Activated CD8-positive, alpha-beta T cell treated with anti-CD3 and anti-CD28 coated beads for 36 hours (primary cell): Measurements from ENCODE around the gene ZFPL1. TPM values are rescaled to one million over a fixed set of nuclear protein-coding genes. Genes with fewer than 3 reads are reported as not detected.

ENCODE experiments used
- ATAC-seq: fragments of 200-7000 bp; cut with Tn5 transposase; one replicate; pipeline ENCODE4 v1.10.0; 2021; ENCODE audit warnings: mild to moderate bottlenecking, moderate library complexity
- CTCF ChIA-PET: fragments of 350-600 bp; sonication (Branson Sonifier 250); formaldehyde crosslinking; loops from one replicate; lab custom pipeline; 2021; ENCODE audit warnings: antibody characterized with exemption; lab: Charles Lee
- POLR2A ChIA-PET: fragments of 350-600 bp; sonication (Branson Sonifier 250); formaldehyde crosslinking; loops from one replicate; lab custom pipeline; 2021; ENCODE audit warnings: antibody characterized with exemption; lab: Charles Lee
- DNase-seq: peaks from one replicate; pipeline ENCODE4 v3.0.0-alpha.2; 2020
- H3K27ac Mint-ChIP-seq: one replicate; pipeline ENCODE4 v1.8.0; 2021; ENCODE audit warnings: mild to moderate bottlenecking, mixed read lengths
- H3K27me3 Mint-ChIP-seq: one replicate; pipeline ENCODE4 v1.8.0; 2021; ENCODE audit warnings: mixed read lengths
- H3K36me3 Mint-ChIP-seq: one replicate; pipeline ENCODE4 v1.8.0; 2021; ENCODE audit warnings: low read depth, mixed read lengths
- H3K4me1 Mint-ChIP-seq: one replicate; pipeline ENCODE4 v1.8.0; 2021; ENCODE audit warnings: low read depth, mixed read lengths
- H3K4me3 Mint-ChIP-seq: one replicate; pipeline ENCODE4 v1.8.0; 2021; ENCODE audit warnings: mild to moderate bottlenecking, moderate library complexity, mixed read lengths
- H3K9me3 Mint-ChIP-seq: one replicate; pipeline ENCODE4 v1.8.0; 2021; ENCODE audit warnings: mixed read lengths
- intact Hi-C: fragments of 100-400 bp; cut with micrococcal nuclease; formaldehyde crosslinking; loops from one replicate; pipeline ENCODE4 v1.10.0; 2022
- total RNA-seq, 2 experiments: library from RNA; stranded (reverse); gene quantifications; one replicate each; pipeline ENCODE4 v1.2.3, GENCODE V29; 2021
- TF ChIP-seq, protein P1 (sequence below): fragments of 200-600 bp; IDR thresholded peaks from one replicate; pipeline ENCODE4 v1.8.0; 2022; ENCODE audit warnings: antibody characterized with exemption, mild to moderate bottlenecking

The ZFPL1 gene
- total RNA-seq, 2 experiments from 2014 or later = 27.1 to 28.2 TPM

DNA sequence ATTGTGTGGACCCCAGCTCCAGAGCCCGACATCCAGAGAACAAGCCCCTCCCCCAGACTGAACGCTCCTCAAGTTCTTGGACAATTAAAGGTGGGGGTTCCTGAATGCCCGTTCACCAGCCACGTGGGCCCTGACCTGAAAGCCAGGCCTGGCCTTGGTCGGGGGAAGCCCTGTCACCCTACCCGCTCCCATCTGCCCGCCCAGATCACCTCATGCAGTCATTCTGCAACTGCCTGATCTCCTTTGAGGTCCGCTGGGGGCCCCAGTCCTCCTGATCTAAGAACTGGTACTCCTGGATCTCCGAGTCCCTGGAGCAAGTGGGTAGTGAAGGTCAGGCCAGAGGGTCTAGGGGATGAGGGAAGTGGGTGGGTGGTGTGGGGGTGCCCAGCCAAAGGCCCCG, 16.6 kb upstream of the ZFPL1 start:
- DNase-seq = no peak
- TF ChIP-seq, protein P1, sequence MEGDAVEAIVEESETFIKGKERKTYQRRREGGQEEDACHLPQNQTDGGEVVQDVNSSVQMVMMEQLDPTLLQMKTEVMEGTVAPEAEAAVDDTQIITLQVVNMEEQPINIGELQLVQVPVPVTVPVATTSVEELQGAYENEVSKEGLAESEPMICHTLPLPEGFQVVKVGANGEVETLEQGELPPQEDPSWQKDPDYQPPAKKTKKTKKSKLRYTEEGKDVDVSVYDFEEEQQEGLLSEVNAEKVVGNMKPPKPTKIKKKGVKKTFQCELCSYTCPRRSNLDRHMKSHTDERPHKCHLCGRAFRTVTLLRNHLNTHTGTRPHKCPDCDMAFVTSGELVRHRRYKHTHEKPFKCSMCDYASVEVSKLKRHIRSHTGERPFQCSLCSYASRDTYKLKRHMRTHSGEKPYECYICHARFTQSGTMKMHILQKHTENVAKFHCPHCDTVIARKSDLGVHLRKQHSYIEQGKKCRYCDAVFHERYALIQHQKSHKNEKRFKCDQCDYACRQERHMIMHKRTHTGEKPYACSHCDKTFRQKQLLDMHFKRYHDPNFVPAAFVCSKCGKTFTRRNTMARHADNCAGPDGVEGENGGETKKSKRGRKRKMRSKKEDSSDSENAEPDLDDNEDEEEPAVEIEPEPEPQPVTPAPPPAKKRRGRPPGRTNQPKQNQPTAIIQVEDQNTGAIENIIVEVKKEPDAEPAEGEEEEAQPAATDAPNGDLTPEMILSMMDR = no peak
- H3K27ac Mint-ChIP-seq = no peak overlapping the region
- POLR2A ChIA-PET = no interaction called here
- H3K27me3 Mint-ChIP-seq = no peaks in the 10 kb centered on the region
- no peak overlapping the region for H3K4me3 Mint-ChIP-seq
- CTCF ChIA-PET = no interaction called here
- H3K36me3 Mint-ChIP-seq = no peaks in the 10 kb centered on the region
- intact Hi-C loops = no loop called here
- H3K9me3 Mint-ChIP-seq = no peaks in the 10 kb centered on the region
- peaks cover 2% of the 10 kb centered on the region for H3K4me1 Mint-ChIP-seq
- ATAC-seq = no peak

DNA sequence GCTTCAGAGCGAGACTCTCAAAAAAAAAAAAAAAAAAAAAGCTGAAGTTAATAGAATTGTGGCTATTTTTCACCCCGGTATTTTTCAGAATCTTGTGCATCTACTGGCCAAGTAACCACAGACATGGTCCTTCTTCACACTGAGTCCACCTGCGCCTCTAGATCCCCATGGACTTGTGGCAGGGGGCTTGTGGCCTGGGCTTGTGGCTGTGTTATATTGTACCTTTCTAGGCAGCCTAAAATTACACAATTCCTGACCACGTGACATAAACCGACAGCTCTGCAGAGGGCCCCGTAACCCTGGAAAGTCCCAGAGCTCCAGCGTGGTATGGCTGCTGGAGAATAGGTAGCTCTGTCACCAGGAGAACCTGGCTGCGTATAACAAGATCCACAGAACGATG, 14.8 kb upstream of the ZFPL1 start:
- no peak overlapping the region for H3K27ac Mint-ChIP-seq
- no peak for ATAC-seq
- H3K36me3 Mint-ChIP-seq = no peaks in the 10 kb centered on the region
- intact Hi-C loops = no loop called here
- H3K27me3 Mint-ChIP-seq = no peaks in the 10 kb centered on the region
- CTCF ChIA-PET = interaction anchor here (0.8 to 1.0 kb wide), 2 partner anchors 14 to 287 kb away, joined by 3 to 5 read pairs; no protein-coding TSS in a partner anchor
- POLR2A ChIA-PET = interaction anchor here (1.5 kb wide), 1 partner anchor 8 kb away, joined by 3 read pairs; no protein-coding TSS in a partner anchor
- H3K4me1 Mint-ChIP-seq = peaks cover 2% of the 10 kb centered on the region
- H3K4me3 Mint-ChIP-seq = no peak overlapping the region
- no peak for DNase-seq
- TF ChIP-seq, protein P1 = no peak
- H3K9me3 Mint-ChIP-seq = no peaks in the 10 kb centered on the region

DNA sequence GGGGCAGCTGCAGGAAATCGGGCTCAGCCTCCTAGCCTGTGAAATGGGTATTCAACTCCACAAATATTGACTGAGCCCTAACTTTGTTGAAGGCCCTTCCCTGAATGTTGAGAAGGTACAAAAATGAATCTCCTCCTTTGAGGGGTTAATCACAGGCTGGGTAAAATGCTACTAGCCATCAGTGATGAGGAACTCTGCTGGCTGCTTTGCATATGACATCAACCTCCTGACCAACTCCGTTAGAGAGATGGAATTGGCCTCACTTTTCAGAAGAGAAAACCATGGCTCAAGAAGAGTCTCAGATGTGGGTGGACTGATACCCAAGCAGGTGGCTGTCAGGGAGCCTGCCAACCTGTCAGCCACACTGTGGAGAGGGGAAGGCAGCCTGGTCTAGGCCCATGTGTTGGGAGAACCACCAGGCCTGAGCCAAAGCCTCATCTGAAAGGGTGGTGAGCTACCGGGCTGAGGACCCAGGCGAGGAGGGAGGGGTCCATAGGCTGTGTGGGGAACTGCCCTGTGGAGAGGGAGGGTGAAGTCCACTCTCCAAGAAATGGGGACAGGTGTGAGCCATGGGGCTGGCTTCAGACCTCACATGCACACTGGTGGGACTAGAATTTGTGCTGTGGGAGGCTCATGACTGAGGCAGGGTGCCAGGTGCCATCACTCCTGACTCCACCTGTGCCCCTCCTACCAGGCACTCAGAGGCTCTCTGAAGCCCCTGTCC, 12.0 kb upstream of the ZFPL1 start:
- intact Hi-C loops = no loop called here
- no peak overlapping the region for H3K4me3 Mint-ChIP-seq
- CTCF ChIA-PET = interaction anchor here (1.0 to 1.2 kb wide), 3 partner anchors 58 to 108 kb away, joined by 3 to 4 read pairs (median 3); partner anchors contain the start of gene ARL2
- TF ChIP-seq, protein P1 = no peak
- H3K4me1 Mint-ChIP-seq = peaks cover 2% of the 10 kb centered on the region
- H3K27ac Mint-ChIP-seq = no peak overlapping the region
- ATAC-seq (no peak), DNase-seq (no peak)
- peaks cover 6% of the 10 kb centered on the region for H3K36me3 Mint-ChIP-seq
- POLR2A ChIA-PET = interaction anchor here (1.2 kb wide), 2 partner anchors 8 to 11 kb away, joined by 3 to 5 read pairs; partner anchors contain the start of gene CDCA5
- H3K27me3 Mint-ChIP-seq = no peaks in the 10 kb centered on the region
- no peaks in the 10 kb centered on the region for H3K9me3 Mint-ChIP-seq

DNA sequence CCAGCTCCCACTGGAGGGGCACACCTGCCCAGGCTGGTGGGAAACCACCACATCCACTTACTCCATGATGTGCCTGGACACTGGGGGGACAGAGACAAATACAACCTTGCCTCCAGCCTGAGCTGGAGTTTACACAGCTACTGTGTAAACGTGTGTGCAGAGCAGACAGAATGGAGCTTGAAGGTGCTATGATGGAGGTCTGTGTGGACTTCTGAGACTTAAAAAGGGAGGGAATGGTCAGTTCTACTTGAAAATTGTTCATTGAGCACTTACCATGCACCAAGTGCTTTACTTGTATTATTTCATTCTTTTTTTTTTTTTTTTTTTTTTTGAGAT, 11.4 kb upstream of the ZFPL1 start:
- DNase-seq = no peak
- H3K4me1 Mint-ChIP-seq = peaks cover 3% of the 10 kb centered on the region
- H3K4me3 Mint-ChIP-seq = no peak overlapping the region
- ChIA-PET POLR2A (interaction anchor here (1.2 kb wide), 2 partner anchors 8 to 10 kb away, joined by 3 to 5 read pairs; partner anchors contain the start of gene CDCA5), CTCF (interaction anchor here (1.0 to 1.2 kb wide), 3 partner anchors 58 to 107 kb away, joined by 3 to 4 read pairs (median 3); partner anchors contain the start of gene ARL2)
- H3K27me3 Mint-ChIP-seq = no peaks in the 10 kb centered on the region
- ATAC-seq = no peak
- H3K9me3 Mint-ChIP-seq = no peaks in the 10 kb centered on the region
- intact Hi-C loops = no loop called here
- TF ChIP-seq, protein P1 = no peak
- no peak overlapping the region for H3K27ac Mint-ChIP-seq
- peaks cover 12% of the 10 kb centered on the region for H3K36me3 Mint-ChIP-seq

DNA sequence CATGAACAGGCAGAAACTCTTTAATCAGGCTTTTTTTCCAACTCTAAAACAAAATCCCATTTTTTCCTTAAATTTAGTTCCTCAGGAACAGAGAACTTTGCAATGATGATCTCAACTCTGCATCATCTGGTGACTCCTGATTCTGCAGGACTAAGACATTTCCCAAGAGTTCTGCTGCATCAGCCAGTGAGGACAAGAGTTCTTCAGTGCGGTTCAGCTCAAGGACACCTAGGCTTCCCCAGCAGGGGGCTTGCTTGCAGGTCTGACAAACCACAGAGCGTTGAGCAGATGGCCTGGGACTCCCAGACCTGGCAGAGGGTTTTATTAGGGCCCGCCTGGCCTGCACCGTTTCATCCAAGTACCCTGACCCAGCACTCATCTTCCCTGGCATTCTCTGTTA, 6.6 kb upstream of the ZFPL1 start:
- TF ChIP-seq, protein P1 = no peak
- Mint-ChIP-seq H3K9me3 (no peaks in the 10 kb centered on the region), H3K36me3 (peaks cover 49% of the 10 kb centered on the region), H3K27ac (no peak overlapping the region), H3K4me3 (no peak overlapping the region), H3K27me3 (no peaks in the 10 kb centered on the region), H3K4me1 (peaks cover 32% of the 10 kb centered on the region)
- ChIA-PET POLR2A (interaction anchor here (0.7 to 2.1 kb wide), 4 partner anchors 9 to 32 kb away, joined by 3 to 6 read pairs (median 3); no protein-coding TSS in a partner anchor), CTCF (interaction anchor here (1.1 to 1.8 kb wide), 3 partner anchors 39 to 153 kb away, joined by 3 to 5 read pairs (median 3); partner anchors contain the start of gene PPP2R5B)
- no peak for ATAC-seq
- no peak for DNase-seq
- intact Hi-C loops = no loop called here
